GM12878 (cell line): ENCODE results near the gene CHRM4. TPM values are rescaled to one million over a fixed set of nuclear protein-coding genes. Genes with fewer than 3 reads are reported as not detected.

ENCODE experiments used
- ATAC-seq: fragments of 200-7000 bp; cut with Tn5 transposase; 3 replicates; pipeline ENCODE4 v1.9.1; 2020; ENCODE audit warnings: mild to moderate bottlenecking, moderate library complexity
- BruUV-seq: library from RNA; stranded (reverse); fragments of 400-500 nt; replicated peaks from 2 replicates; lab custom pipeline; 2021; lab: Mats Ljungman, UMichigan
- CTCF ChIA-PET: fragments of 300-600 bp; sonication (Branson Sonifier 250); formaldehyde crosslinking; extraction: SDS; loops from one replicate; lab custom pipeline; 2021; ENCODE audit warnings: inconsistent platforms; lab: Yijun Ruan, JAX
- POLR2A ChIA-PET: fragments of 350-600 bp; formaldehyde crosslinking; extraction: SDS; loops from one replicate; lab custom pipeline; 2021; ENCODE audit warnings: inconsistent platforms; lab: Charles Lee
- RAD21 ChIA-PET: fragments of 300-600 bp; sonication (Branson Sonifier 250); formaldehyde crosslinking; loops from one replicate; lab custom pipeline; 2023; ENCODE audit warnings: antibody characterized with exemption; ENCODE audit not compliant: unreplicated experiment; lab: Charles Lee
- SMC1A ChIA-PET: fragments of 300-600 bp; sonication (Branson Sonifier 250); formaldehyde crosslinking; loops from one replicate; lab custom pipeline; 2023; ENCODE audit not compliant: unreplicated experiment, uncharacterized antibody; lab: Charles Lee
- DNase-seq: peaks from one replicate; pipeline ENCODE4 v3.0.0-alpha.2; 2011; ENCODE audit warnings: low read depth, low spot score
- FAIRE-seq: peaks from 3 replicates; lab custom pipeline; 2011; peaks lifted over from hg19 to GRCh38; lab: Jason Lieb, UNC
- H2AFZ ChIP-seq: 2 replicates; pipeline ENCODE4 v1.6.0; 2011; ENCODE audit warnings: low read depth, low read length, control low read depth; ENCODE audit not compliant: control insufficient read depth
- H3K27ac ChIP-seq: 2 replicates; pipeline ENCODE4 v1.5.1; 2011; ENCODE audit warnings: control low read depth; ENCODE audit not compliant: control insufficient read depth, insufficient read depth
- H3K27me3 ChIP-seq, 2 experiments: replicated peaks in 1 of 2; 2 replicates each; pipeline versions ENCODE4 v1.6.0 to v1.6.1; 2011; ENCODE audit warnings: low read length in 1 of 2; ENCODE audit not compliant: control insufficient read depth in 2 of 2, insufficient read depth in 2 of 2
- H3K36me3 ChIP-seq, 2 experiments: 2 replicates each; pipeline ENCODE4 v1.5.1; 2011; ENCODE audit warnings: low read length in 1 of 2; ENCODE audit not compliant: control insufficient read depth in 2 of 2, insufficient read depth in 2 of 2
- H3K4me1 ChIP-seq: 2 replicates; pipeline ENCODE4 v1.6.1; 2011; ENCODE audit warnings: mild to moderate bottlenecking, low read length, moderate library complexity, mixed read lengths; ENCODE audit not compliant: control insufficient read depth, insufficient read depth
- H3K4me2 ChIP-seq: 2 replicates; pipeline ENCODE4 v1.6.0; 2011; ENCODE audit warnings: control low read depth; ENCODE audit not compliant: control insufficient read depth, insufficient read depth
- H3K4me3 ChIP-seq: fragments of 200-600 bp; sonication (generic); 2 replicates; pipeline ENCODE4 v1.5.1; 2016
- H3K79me2 ChIP-seq: 2 replicates; pipeline ENCODE4 v1.6.0; 2011; ENCODE audit warnings: low read length; ENCODE audit not compliant: control insufficient read depth, insufficient read depth
- H3K9ac ChIP-seq: 2 replicates; pipeline ENCODE4 v1.8.0; 2011; ENCODE audit warnings: low read length, control low read depth, mixed read lengths; ENCODE audit not compliant: control insufficient read depth, insufficient read depth
- H3K9me3 ChIP-seq: replicated peaks from 3 replicates; pipeline ENCODE4 v1.5.1; 2011; ENCODE audit warnings: mild to moderate bottlenecking, low read length; ENCODE audit not compliant: control insufficient read depth, insufficient read depth
- H4K20me1 ChIP-seq: 2 replicates; pipeline ENCODE4 v1.6.0; 2011; ENCODE audit not compliant: control insufficient read depth, insufficient read depth
- ASH2L ChIP-seq: fragments of 300-600, 200-600 bp; sonication (generic); IDR thresholded peaks from 2 replicates; pipeline ENCODE4 v1.6.1; 2017; ENCODE audit warnings: low read depth, mild to moderate bottlenecking, borderline replicate concordance
- ATF3 ChIP-seq: IDR thresholded peaks from 2 replicates; pipeline ENCODE4 v1.6.1; 2011; ENCODE audit warnings: low read depth, mild to moderate bottlenecking, low read length, moderate library complexity, borderline replicate concordance; ENCODE audit errors: extremely low read depth
- CTCF ChIP-seq, 3 experiments: IDR thresholded peaks in 2 of 3; conservative IDR thresholded peaks in 1 of 3; 2 replicates each; pipeline ENCODE4 v1.5.1; 2011; ENCODE audit warnings: low read depth in 3 of 3, low read length in 3 of 3, mild to moderate bottlenecking in 3 of 3, control low read depth in 2 of 3, moderate library complexity in 2 of 3, inconsistent platforms in 1 of 3, mixed read lengths in 1 of 3; ENCODE audit not compliant: control insufficient read depth in 2 of 3, insufficient read depth in 1 of 3; ENCODE audit errors: extremely low read depth in 1 of 3
- MAX ChIP-seq: IDR thresholded peaks from 2 replicates; pipeline ENCODE4 v1.6.1; 2012; ENCODE audit warnings: low read depth, low read length, improper control_type of control experiment
- MTA2 ChIP-seq: fragments of 450-650 bp; IDR thresholded peaks from 2 replicates; pipeline ENCODE4 v1.6.1; 2016; ENCODE audit warnings: low read depth, mild to moderate bottlenecking, moderate library complexity
- NR2C2 ChIP-seq: IDR thresholded peaks from 2 replicates; pipeline ENCODE4 v1.6.1; 2011; ENCODE audit warnings: borderline replicate concordance, low read depth; ENCODE audit not compliant: control insufficient read depth, insufficient read length
- PAX5 ChIP-seq: IDR thresholded peaks from 2 replicates; pipeline ENCODE4 v1.6.1; 2011; ENCODE audit warnings: low read depth, low read length, borderline replicate concordance
- POLR2AphosphoS5 ChIP-seq: IDR thresholded peaks from 2 replicates; pipeline ENCODE4 v1.6.1; 2011; ENCODE audit warnings: mild to moderate bottlenecking, low read length, inconsistent platforms
- RFX5 ChIP-seq: IDR thresholded peaks from 2 replicates; pipeline ENCODE4 v1.6.1; 2011; ENCODE audit warnings: low read depth, low read length, improper control_type of control experiment
- RUNX3 ChIP-seq: IDR thresholded peaks from 2 replicates; pipeline ENCODE4 v1.6.1; 2012; ENCODE audit warnings: low read length, inconsistent platforms
- SIX5 ChIP-seq: IDR thresholded peaks from 2 replicates; pipeline ENCODE4 v1.6.1; 2011; ENCODE audit warnings: mild to moderate bottlenecking, low read depth, low read length, moderate library complexity; ENCODE audit not compliant: severe bottlenecking
- YBX1 ChIP-seq: fragments of 450-650 bp; IDR thresholded peaks from 2 replicates; pipeline ENCODE4 v1.6.1; 2016; ENCODE audit warnings: antibody characterized with exemption
- WGBS: methylation state at CpG from one replicate; pipeline ENCODE4 v1.1.6; 2016; ENCODE audit warnings: low lambda C conversion rate; ENCODE audit not compliant: insufficient replicate concordance, insufficient coverage; ENCODE audit errors: missing lambda C conversion rate; 5-methylcytosine and 5-hydroxymethylcytosine counted together
- in situ Hi-C: fragments of 300-500 bp; cut with MboI; formaldehyde crosslinking; loops from 9 replicates; pipeline ENCODE4 v1.14.3; 2018; ENCODE audit warnings: mixed read lengths
- intact Hi-C: fragments of 100-400 bp; cut with micrococcal nuclease; formaldehyde crosslinking; loops from one replicate; pipeline ENCODE4 v1.14.2; 2022; ENCODE audit not compliant: unreplicated experiment
- polyA plus RNA-seq, 11 experiments: library from polyadenylated mRNA; depleted of rRNA in 4 of 11; unstranded in 6 of 11; stranded (reverse) in 5 of 11; fragments of >200 nt; fragmentation: Nextera tagmentation in 4 of 11; fragmentation: Illumina TruSeq in 1 of 11; extraction: Ambion mirVana in 4 of 11; extraction: Trizol in 1 of 11; gene quantifications; 1 replicate in 1 of 11; 2 replicates in 10 of 11; pipeline versions ENCODE4 v1.2.1 to v1.2.3, GENCODE V29; 2011 to 2016; ENCODE audit warnings: inconsistent platforms in 2 of 11, missing spikeins in 2 of 11, low read depth in 1 of 11
- total RNA-seq, 4 experiments: library from RNA; depleted of rRNA in 3 of 4; stranded (reverse); fragments of >200 nt in 3 of 4; fragmentation: Illumina TruSeq in 1 of 4; extraction: Trizol in 1 of 4; gene quantifications; 2 replicates each; pipeline versions ENCODE4 v1.2.1 to v1.2.3, GENCODE V29; 2013 to 2021

The CHRM4 gene
- total and polyA plus RNA-seq, 10 of the 15 experiments (the other 5 are each of a cell fraction or from before 2014, with no cell fraction given), result 0.12 to 0.23 (median 0.13) TPM; not detected in 7

GRCh38 chr11:46364056-46364455 is 27.5 kb downstream of the CHRM4 start:
- FAIRE-seq (no peak), ATAC-seq (no peak), DNase-seq (no peak)
- TF ChIP-seq PAX5 (no peak), MAX (no peak), NR2C2 (no peak)
- Histone ChIP-seq H2AFZ (no peak overlapping the region), H3K27ac (no peak overlapping the region), H3K79me2 (peaks cover 27% of the 10 kb centered on the region), H3K36me3 (peaks cover 9 to 15% of the 10 kb centered on the region in 2 experiments; a peak in 3 of 4 replicates), H3K9ac (no peak overlapping the region), H4K20me1 (no peaks in the 10 kb centered on the region), H3K4me2 (no peak overlapping the region), H3K27me3 (no peaks in the 10 kb centered on the region), H3K4me3 (no peak overlapping the region), H3K4me1 (peaks cover 20% of the 10 kb centered on the region), H3K9me3 (no peaks in the 10 kb centered on the region)
- no TSS peak for BruUV-seq
- 98% methylated on average over 9 of the region's 9 CpGs for WGBS
- ChIA-PET SMC1A (interaction anchor here (1.3 to 5.5 kb wide), 2 partner anchors 12 to 25 kb away, joined by 3 to 32 read pairs; no protein-coding TSS in a partner anchor), RAD21 (interaction anchor here (2.2 to 3.0 kb wide), 3 partner anchors 12 to 19 kb away, joined by 11 to 17 read pairs (median 16); partner anchors contain the start of gene DGKZ), CTCF (interaction anchor here (15.2 kb wide), 1 partner anchor 12 kb away, joined by 423 read pairs; the partner anchor contains the start of gene DGKZ), POLR2A (no interaction called here)
- in situ Hi-C loops, result no loop called here
- intact Hi-C loops, result no loop called here

GRCh38 chr11:46363455-46364005 is 28.0 kb downstream of the CHRM4 start:
- Histone ChIP-seq H4K20me1 (no peaks in the 10 kb centered on the region), H3K27me3 (no peaks in the 10 kb centered on the region), H3K79me2 (peaks cover 27% of the 10 kb centered on the region), H3K4me2 (no peak overlapping the region), H3K9ac (no peak overlapping the region), H3K9me3 (no peaks in the 10 kb centered on the region), H3K27ac (no peak overlapping the region), H3K4me3 (no peak overlapping the region), H3K36me3 (peaks cover 9 to 14% of the 10 kb centered on the region in 2 experiments; a peak in 3 of 4 replicates), H2AFZ (no peak overlapping the region), H3K4me1 (peaks cover 20% of the 10 kb centered on the region)
- BruUV-seq, result no TSS peak
- ATAC-seq (no peak), DNase-seq (no peak), FAIRE-seq (no peak)
- WGBS, result 95% methylated on average over 21 of the region's 21 CpGs
- intact Hi-C loops, result no loop called here
- SMC1A ChIA-PET, result interaction anchor here (1.3 to 6.0 kb wide), 3 partner anchors 12 to 25 kb away, joined by 3 to 70 read pairs (median 32); no protein-coding TSS in a partner anchor
- in situ Hi-C loops, result no loop called here
- CTCF ChIA-PET, result interaction anchor here (15.2 kb wide), 1 partner anchor 12 kb away, joined by 423 read pairs; the partner anchor contains the start of gene DGKZ
- RAD21 ChIA-PET, result interaction anchor here (0.9 to 3.0 kb wide), 2 partner anchors 15 to 18 kb away, joined by 4 to 17 read pairs; partner anchors contain the start of gene DGKZ
- POLR2A ChIA-PET, result no interaction called here
- no peak for TF ChIP-seq NR2C2
- no peak for TF ChIP-seq ATF3
- no peak for TF ChIP-seq RUNX3
- no peak for TF ChIP-seq RFX5
- no peak for TF ChIP-seq CTCF (IDR thresholded peaks at IDR 0.05 in 2 of 3, conservative IDR thresholded peaks at IDR 0.05 in 1 of 3; ENCODE audit: control insufficient read depth in 2 of 3, extremely low read depth in 1 of 3, insufficient read depth in 1 of 3, low read depth in 3 of 3, low read length in 3 of 3)
- TF ChIP-seq YBX1, result no peak
- no peak for TF ChIP-seq SIX5
- TF ChIP-seq POLR2AphosphoS5, result no peak
- no peak for TF ChIP-seq ASH2L
- TF ChIP-seq MTA2, result no peak
